ENCODE data around the gene ONECUT3. TPM values are rescaled to one million over a fixed set of nuclear protein-coding genes. Genes with fewer than 3 reads are reported as not detected.

Gene ONECUT3
- total RNA-seq, 2 experiments from 2014 or later: not detected

GRCh38 chr19:1762243-1763117, 9.2 kb downstream of the ONECUT3 start:
- H3K36me3 Mint-ChIP-seq (ENCODE audit: low read depth): no peaks in the 10 kb centered on the region
- CTCF ChIA-PET: no interaction called here
- POLR2A ChIA-PET: no interaction called here
- no peak overlapping the region for H3K27ac Mint-ChIP-seq
- no peaks in the 10 kb centered on the region for H3K4me1 Mint-ChIP-seq
- peaks cover 71% of the 10 kb centered on the region for H3K27me3 Mint-ChIP-seq
- H3K9me3 Mint-ChIP-seq: no peaks in the 10 kb centered on the region
- no peak for DNase-seq
- no peak overlapping the region for H3K4me3 Mint-ChIP-seq

GRCh38 chr19:1763648-1764639, 10.6 kb downstream of the ONECUT3 start:
- ChIA-PET POLR2A (no interaction called here), CTCF (interaction anchor here (1.0 kb wide), 1 partner anchor 17 kb away, joined by 4 read pairs; no protein-coding TSS in a partner anchor)
- no peaks in the 10 kb centered on the region for H3K36me3 Mint-ChIP-seq (ENCODE audit: low read depth)
- H3K27me3 Mint-ChIP-seq: peaks cover 77% of the 10 kb centered on the region
- no peaks in the 10 kb centered on the region for H3K9me3 Mint-ChIP-seq
- H3K4me3 Mint-ChIP-seq: no peak overlapping the region
- no peak for DNase-seq
- H3K27ac Mint-ChIP-seq: no peak overlapping the region
- H3K4me1 Mint-ChIP-seq: no peaks in the 10 kb centered on the region

- POLR2A ChIA-PET: interaction anchor here (0.5 kb wide), 1 partner anchor 359 kb away, joined by 3 read pairs; no protein-coding TSS in a partner anchor
- Mint-ChIP-seq H3K4me3 (no peak overlapping the region), H3K36me3 (ENCODE audit: low read depth) (no peaks in the 10 kb centered on the region), H3K4me1 (no peaks in the 10 kb centered on the region), H3K27me3 (peaks cover 74% of the 10 kb centered on the region), H3K27ac (no peak overlapping the region), H3K9me3 (no peaks in the 10 kb centered on the region)
- CTCF ChIA-PET: interaction anchor here (1.2 kb wide), 1 partner anchor 28 kb away, joined by 4 read pairs; no protein-coding TSS in a partner anchor
- no peak for DNase-seq
Measured at GRCh38 chr19:1764729-1765128, 11.4 kb downstream of the ONECUT3 start.

- POLR2A ChIA-PET: interaction anchor here (0.5 kb wide), 1 partner anchor 360 kb away, joined by 3 read pairs; no protein-coding TSS in a partner anchor
- Mint-ChIP-seq H3K4me1 (no peaks in the 10 kb centered on the region), H3K36me3 (ENCODE audit: low read depth) (no peaks in the 10 kb centered on the region), H3K27me3 (peaks cover 67% of the 10 kb centered on the region), H3K9me3 (no peaks in the 10 kb centered on the region), H3K4me3 (no peak overlapping the region), H3K27ac (no peak overlapping the region)
- CTCF ChIA-PET: interaction anchor here (1.0 to 1.2 kb wide), 2 partner anchors 28 to 93 kb away, joined by 3 to 4 read pairs; no protein-coding TSS in a partner anchor
- no peak for DNase-seq
Measured at GRCh38 chr19:1765232-1765903, 12.1 kb downstream of the ONECUT3 start.

- CTCF ChIA-PET: interaction anchor here (1.0 to 2.9 kb wide), 4 partner anchors 16 to 94 kb away, joined by 3 to 15 read pairs (median 4); no protein-coding TSS in a partner anchor
- DNase-seq: no peak
- Mint-ChIP-seq H3K36me3 (ENCODE audit: low read depth) (no peaks in the 10 kb centered on the region), H3K27ac (no peak overlapping the region), H3K4me1 (no peaks in the 10 kb centered on the region), H3K4me3 (no peak overlapping the region), H3K9me3 (peaks cover 5% of the 10 kb centered on the region), H3K27me3 (peaks cover 65% of the 10 kb centered on the region)
- POLR2A ChIA-PET: interaction anchor here (1.1 kb wide), 1 partner anchor 15 kb away, joined by 3 read pairs; no protein-coding TSS in a partner anchor
Measured at GRCh38 chr19:1765904-1766799, 12.8 kb downstream of the ONECUT3 start.

GRCh38 chr19:1766800-1767352, 13.6 kb downstream of the ONECUT3 start:
- H3K9me3 Mint-ChIP-seq: peaks cover 9% of the 10 kb centered on the region
- H3K27me3 Mint-ChIP-seq: peaks cover 59% of the 10 kb centered on the region
- DNase-seq: no peak
- H3K4me3 Mint-ChIP-seq: no peak overlapping the region
- CTCF ChIA-PET: interaction anchor here (1.0 to 2.9 kb wide), 3 partner anchors 15 to 94 kb away, joined by 4 to 15 read pairs (median 9); no protein-coding TSS in a partner anchor
- no peaks in the 10 kb centered on the region for H3K4me1 Mint-ChIP-seq
- no peaks in the 10 kb centered on the region for H3K36me3 Mint-ChIP-seq (ENCODE audit: low read depth)
- POLR2A ChIA-PET: interaction anchor here (1.1 kb wide), 1 partner anchor 15 kb away, joined by 3 read pairs; no protein-coding TSS in a partner anchor
- no peak overlapping the region for H3K27ac Mint-ChIP-seq

GRCh38 chr19:1767464-1767933, 14.2 kb downstream of the ONECUT3 start:
- peaks cover 60% of the 10 kb centered on the region for H3K27me3 Mint-ChIP-seq
- DNase-seq: peak; percentile 59
- ChIA-PET POLR2A (no interaction called here), CTCF (interaction anchor here (1.0 to 2.9 kb wide), 5 partner anchors 15 to 221 kb away, joined by 3 to 15 read pairs (median 5); no protein-coding TSS in a partner anchor)
- H3K4me1 Mint-ChIP-seq: no peaks in the 10 kb centered on the region
- no peaks in the 10 kb centered on the region for H3K36me3 Mint-ChIP-seq (ENCODE audit: low read depth)
- H3K4me3 Mint-ChIP-seq: no peak overlapping the region
- no peak overlapping the region for H3K27ac Mint-ChIP-seq
- peaks cover 9% of the 10 kb centered on the region for H3K9me3 Mint-ChIP-seq

GRCh38 chr19:1768248-1768647, 14.9 kb downstream of the ONECUT3 start:
- no peaks in the 10 kb centered on the region for H3K4me1 Mint-ChIP-seq
- ChIA-PET CTCF (interaction anchor here (1.1 to 2.9 kb wide), 4 partner anchors 14 to 222 kb away, joined by 3 to 15 read pairs (median 7); no protein-coding TSS in a partner anchor), POLR2A (no interaction called here)
- peaks cover 9% of the 10 kb centered on the region for H3K9me3 Mint-ChIP-seq
- no peak for DNase-seq
- peaks cover 60% of the 10 kb centered on the region for H3K27me3 Mint-ChIP-seq
- no peak overlapping the region for H3K4me3 Mint-ChIP-seq
- no peaks in the 10 kb centered on the region for H3K36me3 Mint-ChIP-seq (ENCODE audit: low read depth)
- H3K27ac Mint-ChIP-seq: no peak overlapping the region

GRCh38 chr19:1768918-1769644, 15.8 kb downstream of the ONECUT3 start:
- Mint-ChIP-seq H3K27ac (no peak overlapping the region), H3K4me3 (no peak overlapping the region), H3K4me1 (no peaks in the 10 kb centered on the region), H3K27me3 (peaks cover 56% of the 10 kb centered on the region), H3K36me3 (ENCODE audit: low read depth) (no peaks in the 10 kb centered on the region), H3K9me3 (peaks cover 9% of the 10 kb centered on the region)
- CTCF ChIA-PET: interaction anchor here (1.0 to 2.9 kb wide), 5 partner anchors 12 to 223 kb away, joined by 3 to 15 read pairs (median 7); no protein-coding TSS in a partner anchor
- no peak for DNase-seq
- POLR2A ChIA-PET: no interaction called here

GRCh38 chr19:1769645-1769985, 16.3 kb downstream of the ONECUT3 start:
- Mint-ChIP-seq H3K9me3 (peaks cover 9% of the 10 kb centered on the region), H3K4me1 (no peaks in the 10 kb centered on the region), H3K27ac (no peak overlapping the region), H3K4me3 (no peak overlapping the region), H3K36me3 (ENCODE audit: low read depth) (no peaks in the 10 kb centered on the region), H3K27me3 (peaks cover 57% of the 10 kb centered on the region)
- POLR2A ChIA-PET: no interaction called here
- CTCF ChIA-PET: interaction anchor here (0.6 to 2.0 kb wide), 3 partner anchors 11 to 56 kb away, joined by 3 to 7 read pairs (median 5); no protein-coding TSS in a partner anchor
- DNase-seq: no peak

All from activated CD4-positive, alpha-beta memory T cell treated with anti-CD3 and anti-CD28 coated beads, Interleukin-2, amount 10 ng/mL, durations not matched to agents 7 days and 5 days (primary cell).